ENCODE measurements around the gene FBXO45.
"Not testable (repeated sequence)": the region's sequence is repeated elsewhere in the genome, so short reads cannot be mapped to it uniquely, and the experiment has no call there.

FBXO45 gene

GRCh38 chr3:196558476-196558875 lies 10.0 kb upstream of the FBXO45 start:
- DNase-seq, result no peak

DNA sequence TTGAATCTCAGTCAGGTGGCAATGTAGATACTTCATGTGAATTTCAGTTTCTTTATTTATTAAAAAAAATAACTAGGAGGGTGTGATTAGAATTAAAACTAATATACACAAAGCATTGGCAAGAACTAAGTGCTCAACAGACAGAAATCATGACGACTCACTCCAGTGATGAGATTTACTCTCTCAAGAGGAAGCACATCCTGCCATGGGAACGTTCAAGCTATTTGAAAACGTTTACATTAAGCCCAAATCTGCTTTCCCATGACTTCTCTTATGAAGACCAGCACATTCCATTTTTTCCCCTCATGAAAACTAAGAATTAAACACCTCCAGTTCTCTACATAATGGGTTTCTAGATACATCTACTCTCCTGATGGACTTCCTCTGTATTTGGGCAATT lies 8.6 kb upstream of the FBXO45 start:
- no peak for DNase-seq

DNA sequence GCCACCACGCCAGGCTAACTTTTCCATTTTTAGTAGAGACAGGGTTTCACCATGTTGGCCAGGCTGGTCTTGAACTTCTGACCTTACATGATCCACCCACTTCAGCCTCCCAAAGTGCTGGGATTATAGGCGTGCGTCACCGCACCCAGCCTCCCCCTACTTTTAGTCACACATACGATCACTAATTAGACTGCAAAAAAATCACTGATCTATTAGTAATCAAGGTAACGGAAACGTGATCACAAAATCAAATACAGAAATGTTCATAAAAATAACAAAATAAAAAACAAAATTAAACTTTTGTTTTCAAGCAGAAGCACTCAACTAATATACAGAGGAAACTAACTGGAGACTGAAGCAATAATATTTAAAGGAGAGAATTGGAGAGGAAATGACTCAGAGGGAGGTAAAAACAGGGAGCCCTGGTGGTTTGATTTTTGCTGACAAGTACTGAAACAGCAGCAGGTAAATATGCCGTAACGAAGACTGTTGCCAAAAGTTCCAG lies 4.7 kb upstream of the FBXO45 start:
- no peak for DNase-seq

GRCh38 chr3:196569003-196569516 lies 600 bp downstream of the FBXO45 start:
- DNase-seq, result no peak

- DNase-seq, result not testable (repeated sequence)
Observed at GRCh38 chr3:196570332-196570731, 1.9 kb downstream of the FBXO45 start.

GRCh38 chr3:196572389-196572788 lies 3.9 kb downstream of the FBXO45 start:
- no peak for DNase-seq

- DNase-seq, result no peak
Observed at GRCh38 chr3:196585044-196585757, 16.7 kb downstream of the FBXO45 start.

DNA sequence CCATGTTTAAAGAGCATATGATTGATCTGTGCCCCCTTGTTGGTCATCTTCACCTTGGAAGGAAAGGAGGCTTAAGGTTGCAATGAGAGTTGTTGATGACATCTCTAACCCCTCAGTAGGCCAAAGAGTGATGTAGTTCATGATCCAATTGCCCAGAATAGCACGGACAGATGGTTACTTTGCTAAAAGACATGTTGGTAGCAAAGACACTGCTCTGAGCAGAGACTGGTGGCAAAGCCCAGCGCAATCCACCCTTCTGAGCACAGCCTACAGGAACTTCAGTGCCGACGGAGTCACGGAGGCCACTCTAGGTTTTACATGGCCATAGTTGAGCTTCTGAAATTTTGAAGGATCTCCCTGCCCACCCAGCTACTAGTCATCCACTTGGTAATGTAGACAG lies 21.8 kb downstream of the FBXO45 start:
- no peak for DNase-seq

DNA sequence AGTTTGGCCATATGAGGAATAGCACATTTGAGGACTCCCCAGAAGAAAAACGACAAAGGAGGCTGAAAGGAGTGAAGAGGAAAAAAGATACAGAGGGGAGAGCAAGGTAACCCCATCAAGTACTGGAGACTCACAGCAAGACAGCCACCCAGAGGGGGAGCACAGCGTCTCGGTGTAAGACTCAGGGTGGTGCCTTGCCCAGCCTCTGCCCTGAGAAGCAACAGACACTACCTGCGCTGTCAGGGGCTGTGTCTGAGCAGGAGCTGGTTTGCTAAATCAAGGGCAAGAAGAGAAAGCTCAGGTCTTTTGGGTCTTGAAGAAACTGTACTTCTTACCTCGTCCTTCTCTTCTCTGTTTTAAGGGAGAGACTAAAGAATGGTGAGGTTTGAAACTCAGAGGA lies 27.9 kb downstream of the FBXO45 start:
- DNase-seq, result no peak

- not testable (repeated sequence) for DNase-seq
Observed at GRCh38 chr3:196597971-196598733, 29.7 kb downstream of the FBXO45 start.

GRCh38 chr3:196599734-196600128 lies 31.3 kb downstream of the FBXO45 start:
- DNase-seq, result no peak

DNA sequence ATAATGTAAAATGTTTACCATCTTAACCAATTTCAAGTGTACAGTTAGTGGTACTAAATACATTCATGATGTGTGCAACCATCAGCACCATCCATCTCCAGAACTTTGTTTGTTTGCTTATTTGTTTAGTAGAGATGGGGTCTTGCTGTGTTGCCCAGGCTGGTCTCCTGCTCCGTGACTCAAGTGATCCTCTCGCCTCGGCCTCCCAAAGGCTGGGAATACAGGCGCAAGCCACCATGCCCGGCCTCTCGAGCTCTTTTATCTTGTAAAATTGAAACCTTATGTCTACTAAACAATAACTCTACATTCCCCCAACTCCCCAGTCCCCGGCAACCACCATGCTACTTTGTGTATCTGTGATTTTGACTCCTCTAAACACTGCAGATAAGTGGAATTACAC lies 31.9 kb downstream of the FBXO45 start:
- DNase-seq, result no peak

DNA sequence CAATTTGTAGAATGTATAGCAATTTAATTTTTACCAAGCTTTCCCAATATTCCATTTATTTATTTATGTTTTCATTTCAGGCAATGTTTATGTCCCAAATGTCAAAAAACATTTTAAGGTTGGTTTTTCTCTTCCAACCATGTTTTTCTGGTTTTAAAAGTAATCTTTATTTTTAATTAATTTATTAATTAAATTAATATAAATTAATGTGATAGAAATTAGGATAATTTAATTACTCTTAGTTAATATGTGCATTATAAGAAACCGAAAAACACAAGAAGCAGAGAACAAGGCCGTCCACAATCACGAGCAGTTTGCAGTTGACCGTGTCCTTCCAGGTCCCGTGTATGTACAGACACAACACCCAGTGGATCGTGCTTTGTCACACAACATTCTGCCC lies 34.2 kb downstream of the FBXO45 start:
- no peak for DNase-seq

- no peak for DNase-seq
Observed at GRCh38 chr3:196603683-196604082, 35.2 kb downstream of the FBXO45 start.

DNA sequence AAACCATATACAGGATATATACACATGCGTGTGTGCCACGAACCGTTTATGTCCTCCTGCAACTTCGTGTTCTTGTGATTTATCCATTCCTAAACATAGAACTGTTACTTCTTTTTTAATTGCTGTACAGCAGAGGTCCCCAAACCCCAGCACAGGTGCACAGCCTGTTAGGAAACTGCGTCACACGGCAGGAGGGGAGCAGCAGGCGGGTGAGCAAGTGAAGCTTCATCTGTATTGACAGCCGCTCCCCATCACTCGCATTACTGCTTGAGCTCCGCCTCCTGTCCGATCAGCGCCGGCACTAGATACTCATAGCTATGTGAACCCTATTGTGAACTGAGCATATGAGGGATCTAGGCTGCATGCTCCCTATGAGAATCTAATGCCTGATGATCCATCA lies 36.1 kb downstream of the FBXO45 start:
- DNase-seq, result no peak

DNA sequence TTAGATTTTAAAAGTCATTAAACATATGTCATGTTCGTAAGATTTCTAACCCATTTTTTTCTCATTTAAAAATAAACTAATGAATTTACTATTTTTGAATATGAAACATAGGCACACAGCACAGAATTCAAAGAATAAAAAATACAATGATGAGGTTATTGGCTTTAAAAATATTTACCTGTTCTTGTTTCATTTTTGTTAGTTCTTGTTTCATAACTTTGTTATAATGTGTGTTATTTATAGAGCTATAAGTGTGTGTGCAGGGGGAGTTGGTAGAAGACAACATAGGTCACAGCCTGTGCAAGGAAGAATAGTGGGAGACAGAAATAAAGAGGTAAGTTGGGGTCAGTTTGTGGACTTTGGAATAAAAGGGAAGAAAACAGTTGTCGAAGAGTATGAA lies 40.2 kb downstream of the FBXO45 start:
- DNase-seq, result no peak

DNA sequence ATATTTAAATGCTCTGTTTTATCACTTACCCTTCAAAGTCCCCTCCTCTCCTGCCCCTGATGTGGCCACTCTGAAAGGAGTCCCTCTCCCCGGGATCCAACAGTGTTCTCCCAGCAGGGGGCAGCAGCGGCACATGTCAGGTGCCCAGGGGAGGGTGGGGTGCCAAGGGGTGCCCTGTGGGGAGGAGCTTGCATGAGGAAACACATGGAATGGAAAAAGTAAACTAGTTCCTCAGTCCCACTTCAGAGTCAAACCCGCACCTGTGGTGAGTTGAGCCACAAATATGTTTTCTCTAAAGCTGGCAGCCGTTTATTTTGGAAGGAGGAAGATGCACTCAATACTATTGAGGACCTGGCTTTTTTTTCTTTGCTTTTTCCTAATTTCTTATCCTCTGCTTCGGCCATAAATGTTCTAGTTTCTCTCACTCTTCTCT lies 40.9 kb downstream of the FBXO45 start:
- DNase-seq, result peak; percentile 2

- no peak for DNase-seq
Observed at GRCh38 chr3:196609805-196610515, 41.5 kb downstream of the FBXO45 start.

GRCh38 chr3:196611761-196612483 lies 43.5 kb downstream of the FBXO45 start:
- DNase-seq, result no peak

DNA sequence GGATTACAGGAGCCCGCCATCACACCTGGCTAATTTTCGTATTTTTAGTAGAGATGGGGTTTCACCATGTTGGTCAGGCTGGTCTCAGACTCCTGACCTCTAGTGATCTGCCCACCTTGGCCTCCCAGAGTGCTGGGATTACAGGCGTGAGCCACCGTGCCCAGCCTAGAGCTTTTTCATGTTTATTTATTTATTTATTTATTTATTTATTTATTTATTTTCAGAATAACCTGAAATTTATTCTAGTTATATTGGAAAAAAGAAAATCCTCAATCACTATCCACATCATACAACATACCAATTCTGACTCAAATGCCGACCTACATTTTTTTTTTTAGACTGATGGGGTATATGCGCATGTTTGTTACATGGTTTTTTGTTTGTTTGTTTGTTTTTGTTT lies 46.8 kb downstream of the FBXO45 start:
- not testable (repeated sequence) for DNase-seq

GRCh38 chr3:196617256-196617655 lies 48.8 kb downstream of the FBXO45 start:
- DNase-seq, result no peak

DNA sequence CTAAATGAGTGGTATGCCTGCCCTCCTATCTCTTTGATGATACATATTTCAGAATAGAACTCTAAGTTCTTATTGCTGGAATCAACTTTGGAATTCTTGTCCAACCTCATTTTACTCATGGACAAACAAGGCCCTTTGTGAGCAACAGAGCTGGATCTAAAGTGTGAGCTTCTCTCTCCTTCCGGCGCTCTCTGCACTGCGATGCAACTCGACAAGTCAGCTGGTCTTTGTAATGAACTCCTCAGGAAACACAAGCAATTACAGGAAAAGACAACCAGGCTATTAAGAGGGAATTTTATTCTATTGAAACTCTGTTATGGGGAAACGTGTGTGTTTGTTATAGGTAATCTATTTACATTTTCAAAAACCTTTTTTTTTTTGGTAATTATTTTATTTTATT lies 50.8 kb downstream of the FBXO45 start:
- no peak for DNase-seq

GRCh38 chr3:196619627-196620026 lies 51.2 kb downstream of the FBXO45 start:
- DNase-seq, result not testable (repeated sequence)
